ENCODE measurements around the gene DLG2. TPM values are rescaled to one million over a fixed set of nuclear protein-coding genes. Genes with fewer than 3 reads are reported as not detected.

The DLG2 gene
- total RNA-seq, 4 donors from 2014 or later: 11.0 to 34.2 (median 19.8) TPM

GRCh38 chr11:84130646-84131427 lies 1496.3 kb downstream of the DLG2 start:
- no peaks in the 10 kb centered on the region for H3K27me3 ChIP-seq
- no peak for TF ChIP-seq POLR2AphosphoS5 (IDR thresholded peaks at IDR 0.05)
- no peak for TF ChIP-seq POLR2A (IDR thresholded peaks at IDR 0.05)
- TF ChIP-seq, protein P1, sequence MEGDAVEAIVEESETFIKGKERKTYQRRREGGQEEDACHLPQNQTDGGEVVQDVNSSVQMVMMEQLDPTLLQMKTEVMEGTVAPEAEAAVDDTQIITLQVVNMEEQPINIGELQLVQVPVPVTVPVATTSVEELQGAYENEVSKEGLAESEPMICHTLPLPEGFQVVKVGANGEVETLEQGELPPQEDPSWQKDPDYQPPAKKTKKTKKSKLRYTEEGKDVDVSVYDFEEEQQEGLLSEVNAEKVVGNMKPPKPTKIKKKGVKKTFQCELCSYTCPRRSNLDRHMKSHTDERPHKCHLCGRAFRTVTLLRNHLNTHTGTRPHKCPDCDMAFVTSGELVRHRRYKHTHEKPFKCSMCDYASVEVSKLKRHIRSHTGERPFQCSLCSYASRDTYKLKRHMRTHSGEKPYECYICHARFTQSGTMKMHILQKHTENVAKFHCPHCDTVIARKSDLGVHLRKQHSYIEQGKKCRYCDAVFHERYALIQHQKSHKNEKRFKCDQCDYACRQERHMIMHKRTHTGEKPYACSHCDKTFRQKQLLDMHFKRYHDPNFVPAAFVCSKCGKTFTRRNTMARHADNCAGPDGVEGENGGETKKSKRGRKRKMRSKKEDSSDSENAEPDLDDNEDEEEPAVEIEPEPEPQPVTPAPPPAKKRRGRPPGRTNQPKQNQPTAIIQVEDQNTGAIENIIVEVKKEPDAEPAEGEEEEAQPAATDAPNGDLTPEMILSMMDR (IDR thresholded peaks at IDR 0.05): no peak
- TF ChIP-seq EP300 (IDR thresholded peaks at IDR 0.05): no peak
- 69 to 83% methylated on average over 3 of the region's 3 CpGs for WGBS, 2 donors (ENCODE audit: low coverage in 1 of 2)
- peak overlapping the region in 1 of 4 donors; percentile 41 for H3K27ac ChIP-seq
- peaks cover 0 to 23% (median 2%) of the 10 kb centered on the region in 3 donors for H3K4me1 ChIP-seq
- H3K9me3 ChIP-seq: no peaks in the 10 kb centered on the region
- no peaks in the 10 kb centered on the region for H3K36me3 ChIP-seq
- no peak for ATAC-seq
- no peak overlapping the region for H3K4me3 ChIP-seq

- ATAC-seq: no peak
- Histone ChIP-seq H3K36me3 (no peaks in the 10 kb centered on the region), H3K9me3 (no peaks in the 10 kb centered on the region), H3K4me1 (peaks cover 0 to 23% (median 2%) of the 10 kb centered on the region in 3 donors), H3K4me3 (no peak overlapping the region), H3K27ac (peak overlapping the region in 1 of 4 donors; percentile 41), H3K27me3 (no peaks in the 10 kb centered on the region)
- no peak for TF ChIP-seq POLR2A (IDR thresholded peaks at IDR 0.05)
- no peak for TF ChIP-seq EP300 (IDR thresholded peaks at IDR 0.05)
- TF ChIP-seq, protein P1 (IDR thresholded peaks at IDR 0.05): no peak
- TF ChIP-seq POLR2AphosphoS5 (IDR thresholded peaks at IDR 0.05): no peak
- 36 to 57% methylated on average over 2 of the region's 2 CpGs for WGBS, 2 donors (ENCODE audit: low coverage in 1 of 2)
Observed at GRCh38 chr11:84129961-84130576, 1497.1 kb downstream of the DLG2 start.

DNA sequence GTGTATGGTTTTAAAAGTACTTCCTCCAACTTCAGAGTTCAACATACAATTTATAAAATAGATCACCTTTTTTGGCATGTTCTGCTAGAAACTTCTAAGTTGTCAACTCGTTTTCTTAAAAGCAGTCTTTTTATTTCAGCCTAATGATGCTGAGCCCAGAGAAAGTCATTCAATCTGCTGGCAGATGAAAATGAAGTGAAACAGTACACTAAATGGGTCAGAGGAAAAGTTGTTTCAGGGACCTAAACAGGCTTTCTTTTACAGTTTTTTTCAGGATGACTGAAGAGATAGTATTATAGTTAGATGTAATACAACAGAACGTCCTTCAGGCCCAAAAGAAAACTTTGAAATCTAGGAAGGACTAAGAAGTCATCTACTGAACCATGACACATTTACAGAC lies 1498.3 kb downstream of the DLG2 start:
- Histone ChIP-seq H3K4me3 (no peak overlapping the region), H3K4me1 (peaks cover 0 to 23% (median 2%) of the 10 kb centered on the region in 3 donors), H3K27ac (peak overlapping the region in 2 of 4 donors; percentile 23 to 41), H3K9me3 (no peaks in the 10 kb centered on the region), H3K36me3 (no peaks in the 10 kb centered on the region), H3K27me3 (no peaks in the 10 kb centered on the region)
- ATAC-seq: no peak
- TF ChIP-seq EP300 (IDR thresholded peaks at IDR 0.05) (no peak), POLR2AphosphoS5 (IDR thresholded peaks at IDR 0.05) (no peak), POLR2A (IDR thresholded peaks at IDR 0.05) (no peak)
- TF ChIP-seq, protein P1 (IDR thresholded peaks at IDR 0.05): no peak
- WGBS, 2 donors (ENCODE audit: low coverage in 1 of 2): 17 to 25% methylated on average over 2 of the region's 2 CpGs

DNA sequence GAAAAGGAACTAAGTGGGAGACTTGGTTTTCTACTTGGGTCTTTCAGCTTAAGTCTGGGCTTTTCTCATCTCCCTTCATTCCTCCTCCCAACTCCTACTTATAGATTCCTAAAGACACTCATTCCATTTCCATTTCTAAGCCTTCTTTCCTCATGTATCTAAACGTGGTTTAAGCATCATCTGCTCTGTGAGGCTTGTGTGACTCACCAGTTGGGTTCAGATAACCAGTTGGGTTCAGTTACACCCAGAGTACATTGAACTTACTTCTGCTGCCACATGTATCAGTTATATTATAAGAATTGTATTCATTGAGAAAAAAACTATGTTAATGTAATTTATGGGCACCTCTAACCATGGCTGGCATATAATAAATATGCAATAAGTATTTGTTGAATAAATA lies 1509.8 kb downstream of the DLG2 start:
- Histone ChIP-seq H3K4me1 (no peaks in the 10 kb centered on the region), H3K27ac (no peak overlapping the region), H3K27me3 (no peaks in the 10 kb centered on the region), H3K4me3 (no peak overlapping the region), H3K9me3 (no peaks in the 10 kb centered on the region), H3K36me3 (no peaks in the 10 kb centered on the region)
- ATAC-seq: no peak
- TF ChIP-seq POLR2AphosphoS5 (IDR thresholded peaks at IDR 0.05): no peak
- TF ChIP-seq POLR2A (IDR thresholded peaks at IDR 0.05): no peak
- no peak for TF ChIP-seq EP300 (IDR thresholded peaks at IDR 0.05)
- TF ChIP-seq, protein P1 (IDR thresholded peaks at IDR 0.05): no peak
- WGBS, 2 donors (ENCODE audit: low coverage in 1 of 2): 29% methylated on average over 1 of the region's 1 CpG; no CpG with 5 or more reads in 1 of the 2 donors

GRCh38 chr11:84106541-84106940 lies 1520.6 kb downstream of the DLG2 start:
- TF ChIP-seq EP300 (IDR thresholded peaks at IDR 0.05) (no peak), POLR2AphosphoS5 (IDR thresholded peaks at IDR 0.05) (no peak), POLR2A (IDR thresholded peaks at IDR 0.05) (no peak)
- TF ChIP-seq, protein P1 (IDR thresholded peaks at IDR 0.05): no peak
- Histone ChIP-seq H3K27ac (no peak overlapping the region), H3K36me3 (no peaks in the 10 kb centered on the region), H3K27me3 (no peaks in the 10 kb centered on the region), H3K9me3 (no peaks in the 10 kb centered on the region), H3K4me3 (no peak overlapping the region), H3K4me1 (no peaks in the 10 kb centered on the region)
- no peak for ATAC-seq
